ENCODE results near the gene SPAG7.

The SPAG7 gene

GRCh38 chr17:4969551-4970173, 2.0 kb upstream of the SPAG7 start:
- no peak for DNase-seq (ENCODE audit: extremely low read depth, low read depth)
- TF ChIP-seq CTCF (IDR thresholded peaks at IDR 0.05; ENCODE audit: low read depth, low read length, missing control alignments), result no peak
- peak overlapping the region; percentile 62 for H3K4me3 ChIP-seq (replicated peaks; ENCODE audit: low read depth, low read length)

GRCh38 chr17:4969047-4969550, 1.5 kb upstream of the SPAG7 start:
- no peak for TF ChIP-seq CTCF (IDR thresholded peaks at IDR 0.05; ENCODE audit: low read depth, low read length, missing control alignments)
- peak overlapping the region; percentile 62 for H3K4me3 ChIP-seq (replicated peaks; ENCODE audit: low read depth, low read length)
- DNase-seq (ENCODE audit: extremely low read depth, low read depth), result peak; percentile 64

GRCh38 chr17:4968486-4969046, 949 bp upstream of the SPAG7 start:
- DNase-seq (ENCODE audit: extremely low read depth, low read depth), result no peak
- H3K4me3 ChIP-seq (replicated peaks; ENCODE audit: low read depth, low read length), result peak overlapping the region; percentile 62
- TF ChIP-seq CTCF (IDR thresholded peaks at IDR 0.05; ENCODE audit: low read depth, low read length, missing control alignments), result no peak

GRCh38 chr17:4966844-4967538, 626 bp downstream of the SPAG7 start:
- no peak for TF ChIP-seq CTCF (IDR thresholded peaks at IDR 0.05; ENCODE audit: low read depth, low read length, missing control alignments)
- DNase-seq (ENCODE audit: extremely low read depth, low read depth), result peak; percentile 100
- H3K4me3 ChIP-seq (replicated peaks; ENCODE audit: low read depth, low read length), result peak overlapping the region; percentile 62

- no peak overlapping the region for H3K4me3 ChIP-seq (replicated peaks; ENCODE audit: low read depth, low read length)
- DNase-seq (ENCODE audit: extremely low read depth, low read depth), result no peak
- TF ChIP-seq CTCF (IDR thresholded peaks at IDR 0.05; ENCODE audit: low read depth, low read length, missing control alignments), result no peak
Measured at GRCh38 chr17:4965311-4965986, 2.2 kb downstream of the SPAG7 start.

- no peak overlapping the region for H3K4me3 ChIP-seq (replicated peaks; ENCODE audit: low read depth, low read length)
- no peak for DNase-seq (ENCODE audit: extremely low read depth, low read depth)
- TF ChIP-seq CTCF (IDR thresholded peaks at IDR 0.05; ENCODE audit: low read depth, low read length, missing control alignments), result no peak
Measured at GRCh38 chr17:4960279-4960922, 7.2 kb downstream of the SPAG7 start.
